Endometrium (tissue), 2 donors: Measurements from ENCODE around the gene SP7.
"Not testable (repeated sequence)": the region's sequence is repeated elsewhere in the genome, so short reads cannot be mapped to it uniquely, and the experiment has no call there.

Experiments used
- FAIRE-seq: peaks from 2 replicates; lab custom pipeline; 2012; peaks lifted over from hg19 to GRCh38; lab: Jason Lieb, UNC
- donor health status: control.
- donor health status: control.

SP7 gene

GRCh38 chr12:53336181-53336681 is at the start of gene SP7:
TSS of gene SP7 (minus strand) at chr12:53336354. CDS start at chr12:53335646, 708 bp downstream.
- no peak for FAIRE-seq

- no peak for FAIRE-seq
These were observed 47.1 kb upstream of the SP7 start for GRCh38 chr12:53383258-53383657.

- no peak for FAIRE-seq
These were observed 45.8 kb upstream of the SP7 start for GRCh38 chr12:53381731-53382630.

DNA sequence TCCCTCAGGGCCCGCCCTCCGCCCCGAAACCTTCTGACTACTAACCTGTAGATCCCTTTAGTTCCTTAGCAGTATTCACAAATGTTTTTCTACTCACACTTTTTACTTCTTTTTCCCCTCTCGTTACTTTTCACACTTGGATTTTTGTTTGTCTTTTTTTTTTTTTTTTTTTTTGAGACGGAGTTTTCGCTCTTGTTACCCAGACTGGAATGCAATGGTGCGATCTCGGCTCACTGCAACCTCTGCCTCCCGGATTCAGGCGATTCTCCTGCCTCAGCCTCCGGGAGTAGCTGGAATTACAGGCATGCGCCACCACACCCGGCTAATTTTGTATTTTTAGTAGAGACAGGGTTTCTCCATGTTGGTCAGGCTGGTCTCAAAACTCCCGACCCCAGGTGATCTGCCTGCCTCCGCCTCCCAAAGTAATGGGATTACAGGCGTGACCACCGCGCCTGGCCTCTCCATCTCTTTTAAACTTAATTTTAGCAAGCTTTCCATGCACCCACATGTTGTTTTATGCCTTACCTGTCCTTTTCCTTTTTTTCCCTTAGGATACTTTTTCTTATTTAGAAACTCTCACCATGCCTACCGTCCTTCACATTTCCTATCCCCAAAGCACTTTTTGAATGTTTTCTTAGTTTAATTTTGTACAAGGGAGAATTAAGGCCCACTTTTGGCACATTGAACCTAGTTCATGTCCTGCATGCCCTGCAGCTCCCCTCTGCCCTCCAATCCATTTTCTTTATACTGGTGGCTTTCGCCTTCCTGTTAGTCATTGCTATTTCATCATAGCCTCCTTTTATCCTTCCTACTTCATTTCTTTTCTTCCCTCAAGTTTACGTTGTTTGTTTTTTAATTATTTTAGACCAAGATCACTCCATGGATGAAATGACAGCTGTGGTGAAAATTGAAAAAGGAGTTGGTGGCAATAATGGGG is 44.9 kb upstream of the SP7 start:
- FAIRE-seq, result no peak

- no peak for FAIRE-seq
These were observed 44.1 kb upstream of the SP7 start, which contains the start of gene SP1 for GRCh38 chr12:53380104-53380793. TSS of gene SP1 (plus strand) at chr12:53380176. CDS start at chr12:53380292, 116 bp downstream.

DNA sequence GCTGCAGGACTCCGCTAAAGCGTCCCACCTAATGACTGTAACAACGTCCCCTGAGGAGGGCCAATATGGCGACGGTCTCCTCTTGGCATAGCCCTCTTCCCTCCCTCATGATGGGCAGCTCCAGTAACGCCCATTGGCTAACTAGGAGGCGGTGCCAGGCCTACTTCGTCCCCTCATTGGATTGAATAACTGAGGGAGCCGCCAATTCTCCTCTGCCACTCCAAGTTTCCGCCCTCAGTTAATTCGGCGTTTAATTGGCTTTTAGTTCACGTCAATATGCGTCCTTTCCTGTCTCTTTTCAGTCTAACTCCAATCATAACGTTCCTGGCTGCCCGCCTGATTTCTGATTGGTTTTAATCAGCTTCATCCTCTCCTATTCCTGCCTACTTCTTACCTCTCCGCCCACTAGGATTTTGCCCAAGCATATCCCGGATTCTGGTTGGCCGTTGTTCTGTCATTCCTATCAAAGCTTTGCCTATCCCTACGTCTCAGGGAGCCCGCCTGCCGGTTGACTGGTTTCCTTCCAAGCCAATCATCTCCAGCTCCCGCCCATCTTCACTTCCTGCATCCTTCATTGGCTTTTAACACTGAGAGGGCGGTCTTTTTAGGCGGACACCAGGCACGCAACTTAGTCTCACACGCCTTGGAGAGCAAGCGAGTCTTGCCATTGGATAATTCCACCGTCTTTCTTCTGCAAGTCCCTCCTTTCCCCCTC is 43.4 kb upstream of the SP7 start:
- peak; percentile 100 for FAIRE-seq

- no peak for FAIRE-seq
These were observed 42.7 kb upstream of the SP7 start for GRCh38 chr12:53378724-53379388.

GRCh38 chr12:53378222-53378621 is 42.1 kb upstream of the SP7 start:
- no peak for FAIRE-seq

DNA sequence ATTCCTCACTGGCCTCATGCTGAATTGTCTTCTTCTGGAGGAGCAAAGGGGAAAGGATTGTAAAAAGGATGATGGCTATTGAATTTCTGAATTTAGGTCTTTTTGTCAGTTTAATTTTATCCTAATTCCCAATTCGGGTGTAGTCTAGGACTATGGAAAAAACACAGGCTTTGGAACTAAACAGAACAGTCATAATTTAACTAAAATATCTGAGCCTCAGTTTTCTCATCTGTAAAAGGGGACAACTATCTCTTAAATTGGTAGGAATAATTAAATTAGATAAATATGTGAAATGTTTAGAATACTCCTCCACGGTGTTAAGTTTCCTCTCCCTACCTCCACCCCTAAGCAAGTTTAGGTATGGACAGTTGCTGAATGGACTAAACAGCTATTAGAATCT is 40.6 kb upstream of the SP7 start:
- no peak for FAIRE-seq

DNA sequence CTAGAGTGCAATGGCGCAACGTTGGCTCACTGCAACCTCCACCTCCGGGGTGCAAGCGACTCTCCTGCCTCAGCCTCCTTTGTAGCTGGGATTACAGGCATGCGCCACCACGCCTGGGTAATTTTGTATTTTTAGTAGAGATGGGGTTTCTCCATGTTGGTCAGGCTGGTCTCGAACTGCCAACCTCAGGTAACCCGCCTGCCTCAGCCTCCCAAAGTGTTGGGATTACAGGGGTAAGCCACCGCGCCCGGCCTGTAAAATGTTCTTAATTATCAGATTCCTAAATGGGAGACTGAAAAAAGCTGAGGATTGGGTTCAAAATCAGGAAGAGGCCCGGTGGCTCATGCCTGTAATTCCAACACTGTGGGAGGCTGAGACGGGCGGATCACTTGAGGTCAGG is 38.1 kb upstream of the SP7 start:
- FAIRE-seq, result not testable (repeated sequence)

DNA sequence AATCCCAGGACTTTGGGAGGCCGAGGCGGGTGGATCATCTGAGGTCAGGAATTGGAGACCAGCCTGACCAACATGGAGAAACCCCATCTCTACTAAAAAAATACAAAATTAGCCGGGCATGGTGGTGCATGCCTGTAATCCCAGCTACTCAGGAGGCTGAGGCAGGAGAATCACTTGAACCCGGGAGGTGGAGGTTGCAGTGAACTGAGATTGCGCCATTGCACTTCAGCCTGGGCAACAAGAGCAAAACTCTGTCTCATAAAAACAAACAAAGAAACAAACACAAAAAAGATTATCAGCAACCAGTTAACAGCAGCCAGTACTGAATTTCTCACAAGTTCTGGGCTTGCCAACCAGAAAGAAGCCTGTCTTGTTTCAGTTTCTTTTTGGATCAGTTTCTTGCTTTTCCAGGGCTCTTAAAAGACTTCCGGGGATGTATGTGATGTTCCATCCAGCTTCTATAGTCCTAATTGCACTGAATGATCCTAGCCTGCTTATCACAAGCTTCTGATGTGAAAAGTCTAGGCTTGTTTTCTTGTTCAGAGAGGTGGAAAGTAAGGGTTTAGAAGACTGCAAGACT is 37.5 kb upstream of the SP7 start:
- not testable (repeated sequence) for FAIRE-seq

GRCh38 chr12:53365245-53365904 is 29.2 kb upstream of the SP7 start:
- no peak for FAIRE-seq

DNA sequence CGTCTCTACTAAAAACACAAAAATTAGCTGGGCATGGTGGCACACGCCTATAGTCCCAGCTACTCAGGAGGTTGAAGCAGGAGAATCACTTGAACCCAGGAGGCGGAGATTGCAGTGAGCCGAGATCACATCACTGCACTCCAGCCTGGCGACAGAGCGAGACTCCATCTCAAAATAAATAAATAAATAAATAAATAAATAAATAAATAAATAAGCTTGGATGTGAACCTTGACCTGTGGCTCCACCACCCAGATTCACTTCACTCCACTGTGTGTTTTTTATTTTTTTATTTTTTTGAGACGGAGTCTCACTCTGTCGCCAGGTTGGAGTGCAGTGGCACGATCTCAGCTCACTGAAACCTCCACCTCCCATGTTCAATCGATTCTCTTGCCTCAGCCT is 25.5 kb upstream of the SP7 start:
- not testable (repeated sequence) for FAIRE-seq

GRCh38 chr12:53358836-53359419 is 22.8 kb upstream of the SP7 start:
- no peak for FAIRE-seq

GRCh38 chr12:53355121-53355520 is 19.0 kb upstream of the SP7 start:
- FAIRE-seq, result no peak

- no peak for FAIRE-seq
These were observed 17.1 kb upstream of the SP7 start for GRCh38 chr12:53353257-53353655.

DNA sequence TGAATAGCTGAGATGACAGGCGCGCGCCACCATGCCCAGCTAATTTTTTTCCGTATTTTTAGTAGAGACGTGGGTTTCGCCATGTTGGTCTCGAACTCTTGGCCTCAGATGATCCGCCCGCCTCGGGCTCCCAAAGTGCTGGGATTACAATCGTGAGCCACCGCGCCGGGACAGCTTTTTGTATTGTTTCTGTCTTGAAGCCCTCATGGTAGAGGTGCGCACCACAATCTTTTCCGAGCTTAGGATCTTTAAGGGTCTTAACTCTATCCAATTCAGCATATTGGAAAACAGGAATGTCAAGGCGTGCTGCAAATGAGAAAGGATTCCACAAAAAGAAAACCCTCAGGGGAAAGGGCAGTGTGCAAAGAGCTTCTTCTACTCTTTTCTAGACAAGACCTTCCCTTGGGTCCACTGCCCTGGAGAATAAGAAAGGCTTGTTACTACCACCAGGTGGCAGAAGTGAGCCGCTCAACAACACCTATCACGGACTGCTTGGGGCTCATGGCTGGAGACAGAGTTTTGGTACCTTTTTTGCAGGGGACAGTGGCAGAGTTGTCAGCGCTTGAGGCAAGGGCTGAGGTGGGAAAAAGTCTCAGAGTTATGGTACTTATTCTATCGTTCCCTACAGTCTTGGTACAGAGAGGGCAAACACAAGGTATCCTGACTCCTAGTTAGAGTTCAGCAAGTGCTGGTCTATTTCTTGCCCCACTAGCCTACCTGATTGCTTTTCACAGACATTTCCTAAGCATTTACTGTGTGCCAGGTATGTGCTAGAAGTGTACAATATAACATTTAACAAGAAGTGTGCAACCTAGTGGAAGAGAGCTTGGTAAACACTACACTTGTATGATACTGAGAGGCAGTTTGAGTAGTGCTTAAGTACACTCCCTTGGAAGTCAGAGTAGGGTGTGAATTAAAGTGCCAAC is 16.4 kb upstream of the SP7 start:
- no peak for FAIRE-seq

DNA sequence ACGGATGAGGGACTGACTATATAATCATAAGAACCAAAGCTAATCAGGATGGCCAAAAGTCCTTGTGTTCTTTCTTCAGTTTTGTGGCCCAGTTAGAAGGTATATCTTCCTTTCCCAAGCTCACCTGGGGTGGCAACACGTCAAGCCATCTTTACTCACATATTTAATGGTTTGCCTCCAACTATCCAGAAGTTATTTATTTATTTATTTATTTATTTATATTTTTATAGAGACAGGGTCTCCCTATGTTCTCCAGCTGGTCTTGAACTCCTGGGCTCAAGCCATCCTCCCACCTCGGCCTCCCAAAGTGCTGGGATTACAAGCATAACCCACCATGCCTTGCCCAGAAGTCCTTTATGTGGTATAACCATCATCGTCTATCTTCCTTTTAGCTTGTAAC is 11.8 kb upstream of the SP7 start:
- no peak for FAIRE-seq
